HG02588 (cell line): ENCODE data around the gene SHH.

ENCODE experiments used
- ATAC-seq: cut with Tn5 transposase; IDR thresholded peaks from one replicate; pipeline ENCODE4 v1.9.1; 2021; ENCODE audit warnings: mild to moderate bottlenecking, moderate library complexity; ENCODE audit not compliant: unreplicated experiment

SHH gene

DNA sequence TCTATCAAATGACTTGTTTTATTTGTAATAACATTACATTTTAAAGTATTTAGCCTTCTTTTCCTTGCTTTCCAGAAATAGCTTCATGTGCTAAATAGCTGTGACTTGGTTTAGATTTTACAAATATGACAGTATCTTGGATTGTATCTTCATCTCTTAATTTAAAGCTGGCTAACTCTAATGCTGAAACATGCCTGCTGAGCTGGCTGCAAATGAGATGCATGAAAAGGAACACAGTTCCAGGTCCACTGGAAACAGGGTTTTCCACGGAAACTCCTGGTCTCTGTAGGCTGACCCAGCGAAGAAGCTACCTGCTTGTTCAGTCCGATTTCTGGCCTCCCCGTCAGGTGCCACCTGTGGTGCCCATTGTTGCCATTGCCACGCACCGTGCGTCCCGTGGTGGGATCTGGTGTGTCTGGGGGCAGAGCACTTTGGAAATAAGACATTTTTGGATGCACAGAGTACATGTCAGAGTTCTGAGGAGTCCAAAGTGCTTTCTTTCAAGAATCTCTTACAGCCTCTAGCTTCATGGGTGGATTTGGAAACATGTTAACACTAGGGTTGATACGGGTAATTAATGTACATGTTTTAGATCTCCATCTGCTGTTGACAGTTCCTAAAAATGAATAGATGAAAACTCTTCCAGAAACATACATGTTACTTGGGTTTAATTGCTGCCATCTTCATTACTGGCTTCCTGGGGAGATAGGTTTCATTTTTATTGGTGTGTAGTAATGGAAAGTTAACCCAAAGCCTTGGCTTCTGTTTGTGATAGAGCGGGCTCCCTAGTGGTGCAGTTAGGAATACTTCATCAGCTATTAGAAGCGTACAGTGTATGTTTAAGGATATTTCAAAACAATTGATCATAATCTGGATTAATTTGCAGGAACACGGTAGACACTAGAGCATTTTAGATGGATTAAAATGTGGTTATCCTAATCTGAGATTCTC lies 45.0 kb downstream of the SHH start:
- no peak for ATAC-seq

DNA sequence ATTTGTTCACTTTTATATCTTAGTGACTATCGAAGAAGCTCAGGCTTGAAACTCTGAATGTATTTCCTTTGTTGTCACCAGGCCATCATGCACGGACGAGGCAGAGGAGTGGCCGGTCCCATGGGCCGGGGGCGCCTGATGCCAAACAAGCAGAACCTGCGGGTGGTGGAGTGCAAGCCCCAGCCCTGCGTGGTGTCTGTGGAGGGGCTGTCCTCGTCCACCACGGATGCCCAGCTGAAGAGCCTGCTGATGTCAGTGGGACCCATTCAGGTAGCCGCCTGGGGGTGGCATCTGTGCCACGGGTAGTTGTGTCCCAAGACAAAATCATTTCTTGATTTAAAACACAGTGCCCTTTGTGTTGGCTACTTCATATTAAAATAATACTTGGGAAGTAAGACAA lies 45.9 kb downstream of the SHH start:
- ATAC-seq: no peak

DNA sequence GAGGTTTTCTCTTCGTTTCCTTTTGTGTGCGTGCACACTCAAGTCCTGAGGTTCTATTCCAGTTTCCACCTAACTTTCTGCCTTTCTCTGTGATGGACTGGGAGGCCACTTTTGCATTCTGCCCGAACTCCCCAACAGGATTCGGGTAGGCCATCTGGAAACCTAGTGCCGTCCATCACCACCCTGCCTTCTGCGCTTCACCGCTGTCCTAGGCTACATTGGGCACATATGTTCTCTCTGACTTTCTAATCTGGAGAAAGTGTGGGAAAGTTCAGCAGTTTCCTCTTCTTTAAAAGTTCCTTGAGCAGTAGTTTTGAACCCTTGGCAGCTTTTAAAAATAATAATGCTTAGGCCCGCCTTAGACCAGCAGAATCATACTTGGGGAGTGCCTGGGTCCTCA lies 46.8 kb downstream of the SHH start:
- no peak for ATAC-seq

DNA sequence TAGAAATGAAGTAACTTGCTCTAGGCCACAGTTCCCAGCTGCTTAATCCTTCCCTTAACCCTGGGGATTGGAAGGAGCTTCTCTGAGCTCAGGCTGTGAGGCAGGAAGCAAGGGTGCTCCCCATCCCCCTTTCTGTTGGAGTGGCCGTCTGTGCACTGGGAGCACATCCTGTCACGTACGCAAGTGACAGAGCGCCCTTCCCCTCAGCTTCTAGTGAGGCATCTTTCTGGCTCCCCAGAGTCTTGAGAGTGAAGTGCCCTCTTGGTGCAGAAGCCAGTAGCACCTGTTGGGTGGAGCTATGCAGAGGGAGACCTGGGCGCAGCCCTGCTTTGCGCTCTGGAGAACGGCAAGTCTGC lies 47.8 kb downstream of the SHH start:
- ATAC-seq: no peak

DNA sequence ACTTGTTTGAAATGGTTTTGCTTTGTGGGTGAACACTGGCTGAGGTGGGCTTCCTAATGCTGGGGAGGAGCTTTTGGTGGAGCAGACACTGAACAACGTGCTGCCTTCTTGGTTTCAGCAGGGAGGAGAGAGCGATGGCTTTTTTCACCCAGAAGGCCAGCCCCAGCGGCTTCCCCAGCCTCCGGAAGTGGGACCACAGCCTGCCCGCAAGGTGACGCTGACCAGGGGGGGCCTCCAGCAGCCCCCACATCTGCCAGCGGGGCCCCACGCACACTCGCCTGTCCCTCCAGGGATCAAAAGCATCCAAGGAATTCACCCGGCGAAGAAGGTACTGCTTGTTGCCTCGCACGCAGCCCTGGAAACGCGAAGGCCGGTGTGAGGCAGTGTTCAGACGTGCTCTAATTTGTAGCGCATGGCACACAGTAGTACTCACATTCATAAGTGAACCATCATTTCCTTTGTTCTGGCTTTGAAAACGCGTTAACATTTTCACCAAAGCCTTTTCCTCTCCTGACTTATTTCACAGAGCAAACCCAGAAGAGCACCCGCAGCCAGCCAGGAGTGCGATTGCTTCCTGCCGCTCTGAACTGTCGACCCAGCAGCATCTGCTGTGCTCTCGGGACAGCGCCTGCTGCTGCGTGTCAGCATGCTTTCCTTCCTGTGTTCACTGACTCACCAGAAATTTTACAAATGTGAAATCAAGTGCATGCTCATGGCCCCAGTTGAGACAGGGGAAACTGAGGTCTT lies 48.4 kb downstream of the SHH start:
- no peak for ATAC-seq

DNA sequence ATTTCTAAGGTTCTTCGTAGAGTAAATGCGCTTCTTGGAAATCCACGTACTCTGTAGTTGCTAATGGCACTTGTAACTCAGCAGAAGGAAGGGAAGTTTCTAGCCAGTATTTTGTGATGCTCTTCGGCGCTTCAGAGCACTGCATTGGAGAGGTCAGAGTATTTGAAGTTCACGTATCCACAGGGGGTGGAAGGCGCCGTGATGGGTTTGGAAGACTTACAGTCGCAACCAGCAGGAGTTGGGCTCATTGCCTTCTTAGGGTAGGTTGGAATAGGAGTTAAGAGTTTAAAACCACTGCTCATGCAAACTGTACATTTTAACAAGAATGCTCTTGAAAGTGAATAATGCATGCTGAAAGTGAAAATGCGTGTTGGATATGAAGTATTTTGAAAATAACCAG lies 49.1 kb downstream of the SHH start:
- no peak for ATAC-seq

DNA sequence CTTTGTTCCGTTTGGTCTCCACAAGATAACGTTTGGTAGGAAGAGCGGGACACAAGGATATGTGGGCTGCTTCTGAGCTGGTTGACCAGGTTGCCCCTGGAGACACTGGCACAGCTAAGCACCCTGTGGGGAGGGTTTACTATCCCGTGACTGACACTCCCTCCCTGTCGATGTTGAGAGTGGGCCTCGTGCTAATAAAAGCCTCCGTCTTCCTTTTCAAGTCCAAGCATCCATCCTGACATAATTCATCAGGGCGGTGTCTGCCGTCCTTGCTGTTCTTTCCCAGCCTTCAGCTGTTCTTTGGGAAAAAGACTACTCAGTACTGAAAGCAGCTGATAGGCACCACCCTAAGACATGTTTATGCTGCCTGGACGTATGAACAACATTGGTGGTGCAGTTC lies 49.6 kb downstream of the SHH start:
- ATAC-seq: no peak

DNA sequence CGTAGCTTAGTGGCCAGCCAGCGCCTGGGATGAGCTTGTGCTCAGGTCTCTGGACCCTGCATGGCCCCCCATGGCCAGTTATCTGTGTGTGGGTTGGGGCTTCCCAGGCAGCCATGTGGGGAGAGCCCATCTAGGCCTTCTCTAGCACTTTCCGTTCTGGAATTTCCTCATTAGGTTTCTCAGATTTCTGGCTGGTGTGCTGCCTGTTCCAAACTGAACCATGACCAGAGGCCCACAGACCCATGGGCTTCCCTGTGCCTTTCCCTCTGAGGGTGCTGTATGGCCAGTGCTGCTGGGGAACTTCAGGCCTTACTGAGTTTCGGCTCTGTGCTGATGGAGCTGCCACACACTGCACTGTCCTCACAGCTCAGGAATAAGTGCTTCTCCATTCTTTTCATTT lies 50.2 kb downstream of the SHH start:
- no peak for ATAC-seq

DNA sequence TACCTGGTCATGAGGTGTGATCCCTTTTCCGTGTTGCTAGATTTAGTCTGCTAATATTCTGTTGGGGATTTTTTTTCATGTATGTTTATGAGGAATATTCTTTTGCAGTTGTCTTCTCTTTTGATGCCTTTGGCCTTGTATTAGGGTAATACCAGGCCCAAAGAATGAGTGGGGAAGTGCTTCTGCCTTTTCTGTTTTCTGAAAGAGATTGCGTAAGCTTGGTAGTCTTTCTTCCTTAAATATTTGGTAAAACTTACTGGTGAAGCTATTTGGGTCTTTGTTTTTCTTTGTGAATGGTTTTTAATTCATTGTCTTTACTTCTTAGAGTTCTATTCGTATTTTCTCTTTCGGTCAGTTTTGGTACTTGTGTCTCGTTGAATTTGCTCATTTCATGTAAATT lies 51.1 kb downstream of the SHH start:
- ATAC-seq: no peak

DNA sequence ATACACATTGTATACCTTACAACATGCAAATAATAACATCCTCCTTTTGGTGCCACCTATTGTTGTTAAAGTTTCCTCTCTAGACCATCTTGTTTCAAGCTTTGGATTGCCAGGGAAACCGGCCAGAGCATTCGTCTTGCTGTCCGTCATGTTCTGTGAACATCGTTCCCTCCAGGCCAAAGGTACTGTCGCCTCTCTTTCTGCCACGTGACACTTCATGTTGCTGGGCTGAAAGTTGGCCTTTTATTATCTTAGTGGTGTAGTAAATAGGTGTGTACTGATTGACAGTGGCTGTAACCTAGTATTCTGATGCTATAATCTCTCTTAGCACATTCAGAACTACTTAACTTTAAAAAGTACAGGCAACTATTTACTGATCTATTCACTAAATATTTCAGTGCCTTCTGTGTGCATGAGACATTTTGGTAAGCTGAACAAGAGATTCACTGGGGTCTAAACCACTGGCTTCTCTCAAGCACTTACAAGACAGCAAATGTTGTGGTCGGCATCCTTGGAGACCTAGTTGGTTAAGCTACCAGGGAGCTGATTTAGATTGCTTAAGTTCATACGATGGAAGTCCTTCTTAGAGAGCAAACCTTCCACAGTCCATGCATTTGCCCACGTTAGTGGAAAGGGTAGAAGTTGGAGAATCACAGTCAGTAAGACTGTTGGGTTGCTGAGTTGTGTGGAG lies 52.4 kb downstream of the SHH start:
- ATAC-seq: no peak

DNA sequence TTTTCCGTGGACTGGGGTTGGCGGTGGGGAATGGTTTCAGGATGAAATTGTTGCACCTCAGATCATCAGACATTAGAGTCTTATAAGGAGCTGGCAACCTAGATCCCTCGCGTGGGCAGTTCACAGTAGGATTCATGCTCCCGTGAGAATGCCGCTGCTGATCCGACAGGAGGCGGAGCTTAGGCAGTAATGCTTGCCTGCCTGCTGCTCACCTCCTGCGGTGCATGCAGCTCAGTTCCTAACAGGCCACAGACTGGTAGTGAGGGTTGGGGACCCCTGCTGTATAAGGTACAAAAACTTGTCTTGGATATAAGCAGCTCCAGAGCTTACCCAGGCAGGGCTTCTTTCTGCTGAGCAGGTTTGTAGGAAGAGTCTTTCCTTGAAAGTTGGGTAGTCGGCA lies 53.9 kb downstream of the SHH start:
- ATAC-seq: no peak

DNA sequence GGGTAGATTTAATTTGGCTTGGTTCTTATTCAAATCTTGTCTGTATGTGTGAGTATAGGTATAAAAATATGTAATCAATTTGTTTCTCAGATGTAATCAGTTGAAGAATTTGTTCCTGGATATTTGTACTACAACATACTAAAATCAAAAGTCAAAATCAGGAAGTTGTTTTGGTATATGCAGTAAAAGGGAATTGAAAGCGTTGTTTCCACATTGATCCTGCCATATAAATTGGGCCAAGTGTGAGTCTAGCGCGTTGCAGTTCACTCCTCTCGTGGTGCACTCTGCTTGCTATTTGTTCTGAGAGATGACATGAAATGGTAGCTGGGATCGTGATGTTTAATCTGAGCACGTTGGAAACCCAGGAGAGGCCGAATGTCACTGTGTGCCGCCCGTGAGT lies 55.9 kb downstream of the SHH start:
- ATAC-seq: no peak

DNA sequence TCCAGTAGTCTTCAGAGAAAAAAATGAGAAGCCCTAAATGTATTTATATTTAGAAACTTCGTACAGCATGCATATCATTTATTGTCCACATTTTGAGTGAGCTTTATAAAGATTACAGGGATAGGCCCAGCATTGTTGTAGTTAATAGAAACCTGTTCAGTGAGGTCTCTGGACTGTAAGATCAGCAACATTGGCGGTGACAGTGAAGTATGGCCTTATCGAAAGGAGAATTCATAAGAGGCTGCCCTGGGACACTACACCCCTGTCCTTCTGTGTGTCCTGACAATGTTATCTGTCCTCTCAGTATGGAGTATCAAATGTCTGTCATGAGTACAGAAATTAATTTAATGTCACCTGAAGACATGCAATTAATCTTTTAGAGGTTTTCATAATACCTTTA lies 57.2 kb downstream of the SHH start:
- no peak for ATAC-seq

DNA sequence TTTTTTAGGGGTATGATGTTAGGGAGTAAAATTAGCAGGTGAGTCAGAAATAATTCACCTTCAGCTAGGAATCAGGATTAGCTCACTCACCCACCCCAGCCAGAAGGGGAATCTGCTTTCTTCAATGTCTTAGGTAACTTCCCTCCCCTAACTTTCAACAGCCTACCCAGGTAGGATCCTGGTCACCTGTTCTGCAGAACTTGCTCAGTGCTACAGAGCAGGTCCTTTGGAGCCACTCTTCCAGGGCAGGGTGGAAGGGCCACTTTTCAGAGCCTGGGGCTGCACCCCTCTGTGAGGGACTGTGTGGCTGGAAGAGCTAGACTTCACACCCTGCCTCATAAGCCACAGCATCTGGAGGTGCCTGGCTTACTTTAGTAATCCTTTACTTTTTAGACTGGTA lies 58.1 kb downstream of the SHH start:
- ATAC-seq: no peak

DNA sequence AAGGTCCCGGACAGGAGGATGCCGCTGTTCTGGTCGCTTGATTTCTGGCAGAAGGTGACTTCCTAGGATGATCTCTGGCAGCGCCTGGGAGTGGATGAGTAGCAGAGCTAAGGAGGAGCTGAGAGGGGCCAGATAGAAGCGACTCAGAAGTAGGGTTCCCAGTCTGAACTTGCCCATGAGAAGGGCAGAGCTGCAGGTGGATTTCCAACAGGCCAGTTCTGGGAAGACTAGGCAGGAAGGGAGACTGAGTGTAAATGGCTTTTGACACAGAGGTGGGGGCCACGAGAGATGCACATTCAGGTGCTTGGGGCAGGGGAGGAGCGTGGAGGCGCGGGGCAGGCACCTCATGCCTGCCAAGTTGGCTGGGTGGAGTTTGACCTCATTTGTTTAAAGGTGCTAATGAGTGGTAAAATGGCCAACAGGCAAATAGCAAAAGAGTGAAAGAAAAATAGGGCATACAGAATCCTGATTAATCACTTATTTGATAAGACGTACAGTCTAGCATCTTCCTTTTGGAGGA lies 58.8 kb downstream of the SHH start:
- ATAC-seq: peak; percentile 3

DNA sequence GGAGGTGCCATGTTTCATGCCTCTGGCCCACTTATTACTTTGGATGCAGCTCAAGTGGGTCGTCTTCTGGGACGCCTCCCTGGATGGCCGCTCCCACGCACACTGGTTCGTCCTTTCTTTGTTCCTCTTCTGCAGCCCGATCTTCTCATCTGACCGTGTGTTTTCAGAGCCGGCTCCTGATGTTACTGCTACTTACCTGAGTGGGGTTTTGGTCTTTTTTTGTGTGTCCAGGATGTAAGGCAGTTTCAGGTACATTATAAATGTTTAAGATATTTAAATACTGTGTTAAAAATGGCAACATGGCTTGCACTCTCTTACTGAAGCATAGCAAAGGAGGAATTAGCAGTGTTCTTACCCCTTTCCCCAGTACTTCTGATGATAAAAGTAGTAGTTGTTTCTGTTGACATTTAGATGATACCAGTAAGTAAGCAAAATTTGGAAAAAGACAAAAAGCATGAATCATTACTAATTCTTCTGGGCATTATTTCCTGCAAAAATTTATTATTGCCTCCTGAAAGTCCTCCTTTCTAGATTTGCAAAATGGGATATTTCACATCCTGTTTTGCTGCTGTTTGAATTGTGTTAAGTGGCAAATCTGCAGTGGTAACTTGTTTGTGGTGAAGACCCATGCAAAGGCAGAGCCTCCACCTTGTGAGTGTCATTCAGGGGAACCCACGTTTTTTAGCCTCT lies 59.4 kb downstream of the SHH start:
- peak; percentile 69 for ATAC-seq

DNA sequence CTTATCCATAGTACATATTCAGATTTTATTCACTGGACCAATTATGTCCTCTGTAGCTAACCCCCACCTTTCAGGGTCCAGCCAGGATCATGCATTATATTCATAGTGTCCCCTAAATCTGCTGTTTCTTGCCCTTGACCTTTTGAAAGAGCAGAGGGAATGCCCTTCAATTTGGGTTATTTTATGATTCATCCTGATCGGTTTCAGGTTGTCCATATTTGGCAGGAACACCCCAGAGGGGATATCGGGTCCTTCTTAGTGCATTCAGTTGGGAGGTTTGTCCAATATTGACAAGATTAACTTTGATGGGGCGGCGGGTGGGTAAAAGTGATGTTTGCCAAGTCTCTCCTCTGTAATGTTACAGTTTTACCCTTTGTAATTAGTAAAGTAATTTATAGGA lies 60.9 kb downstream of the SHH start:
- no peak for ATAC-seq

DNA sequence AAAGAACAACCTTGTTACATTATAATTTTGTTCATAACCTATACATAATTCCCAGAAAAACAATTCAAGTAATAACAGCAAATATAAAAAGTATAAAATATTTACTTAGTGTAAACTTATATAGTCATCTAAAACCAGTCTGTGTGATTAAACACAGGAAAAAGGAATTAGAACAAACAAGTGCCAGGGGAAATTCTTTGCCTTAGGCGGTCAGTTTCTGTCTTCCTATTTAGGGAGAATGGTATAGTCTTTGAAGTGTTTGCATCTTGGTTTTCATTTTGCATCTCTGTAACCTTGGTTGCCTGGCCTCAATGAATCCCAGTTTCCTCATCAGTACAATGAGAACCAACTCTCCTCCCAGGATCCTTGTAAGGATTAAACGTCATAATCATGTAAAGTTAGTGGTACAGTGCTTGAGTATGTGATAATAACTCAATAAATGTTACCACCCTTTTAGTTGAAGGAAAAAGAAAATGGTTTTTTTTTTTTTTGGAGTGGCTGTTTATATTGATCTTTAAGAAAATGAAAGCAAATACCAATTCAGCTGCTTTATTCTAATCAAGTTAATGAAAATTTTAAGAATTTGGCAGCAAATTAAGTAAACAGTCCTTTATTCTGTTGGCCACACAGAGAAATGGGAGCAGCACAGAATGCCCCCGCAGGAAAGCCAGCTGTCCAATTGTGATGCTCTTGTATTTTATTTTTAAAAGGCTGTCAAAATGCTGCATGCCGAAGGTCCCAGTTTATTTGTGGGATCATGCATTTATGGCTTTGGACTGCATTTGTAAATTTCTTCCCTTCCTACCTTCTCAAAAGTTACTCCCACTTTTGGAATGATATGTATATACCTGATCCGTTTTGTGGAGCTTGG lies 61.8 kb downstream of the SHH start:
- no peak for ATAC-seq
